GM12878 (cell line): ENCODE data around the gene SIK2. TPM values are rescaled to one million over a fixed set of nuclear protein-coding genes. Genes with fewer than 3 reads are reported as not detected.

Experiments
- polyA plus RNA-seq, 11 experiments: library from polyadenylated mRNA; depleted of rRNA in 4 of 11; unstranded in 6 of 11; stranded (reverse) in 5 of 11; fragments of >200 nt; fragmentation: Nextera tagmentation in 4 of 11; fragmentation: Illumina TruSeq in 1 of 11; extraction: Ambion mirVana in 4 of 11; extraction: Trizol in 1 of 11; gene quantifications; 1 replicate in 1 of 11; 2 replicates in 10 of 11; pipeline versions ENCODE4 v1.2.1 to v1.2.3, GENCODE V29; 2011 to 2016; ENCODE audit warnings: inconsistent platforms in 2 of 11, missing spikeins in 2 of 11, low read depth in 1 of 11
- total RNA-seq, 4 experiments: library from RNA; depleted of rRNA in 3 of 4; stranded (reverse); fragments of >200 nt in 3 of 4; fragmentation: Illumina TruSeq in 1 of 4; extraction: Trizol in 1 of 4; gene quantifications; 2 replicates each; pipeline versions ENCODE4 v1.2.1 to v1.2.3, GENCODE V29; 2013 to 2021

Gene SIK2
- total and polyA plus RNA-seq, 10 of the 15 experiments (the other 5 are each of a cell fraction or from before 2014, with no cell fraction given), result 0.97 to 14.2 (median 4.5) TPM

Other genes starting within 250 kb of the SIK2 start
- gene POU2AF1, start 223.2 kb upstream of the SIK2 start, total RNA-seq (2014; rRNA removed), result 28.7 and 31.2 TPM in 2 replicates
- 31.9 and 35.1 TPM in 2 replicates for gene POU2AF1, start 223.2 kb upstream of the SIK2 start, total RNA-seq (2014; rRNA removed; fragmentation: Illumina TruSeq; extraction: Trizol)
- gene POU2AF1, start 223.2 kb upstream of the SIK2 start, total RNA-seq (2021), result 165 and 169 TPM in 2 replicates
- gene POU2AF1, start 223.2 kb upstream of the SIK2 start, polyA plus RNA-seq (2011; rRNA removed), result 34.5 and 61.7 TPM in 2 replicates
- gene POU2AF1, start 223.2 kb upstream of the SIK2 start, polyA plus RNA-seq (2014; fragmentation: Illumina TruSeq; extraction: Trizol), result 97.7 and 107 TPM in 2 replicates
- 10 to 100 TPM; 13.1 to 92.7 TPM for gene POU2AF1, start 223.2 kb upstream of the SIK2 start, polyA plus RNA-seq (2014; fragmentation: Nextera tagmentation; extraction: Ambion mirVana)
- gene POU2AF1, start 223.2 kb upstream of the SIK2 start, polyA plus RNA-seq (2014; rRNA removed), result 93.5 and 128 TPM in 2 replicates
- 10 to 100 TPM; 71.3 to 79.7 TPM for gene POU2AF1, start 223.2 kb upstream of the SIK2 start, polyA plus RNA-seq (2016; fragmentation: Nextera tagmentation; extraction: Ambion mirVana)
- not detected in 2 replicates for gene BTG4, start 90.1 kb upstream of the SIK2 start, total RNA-seq (2014; rRNA removed)
- gene BTG4, start 90.1 kb upstream of the SIK2 start, total RNA-seq (2014; rRNA removed; fragmentation: Illumina TruSeq; extraction: Trizol), result not detected in 2 replicates
- gene BTG4, start 90.1 kb upstream of the SIK2 start, total RNA-seq (2021), result not detected in 2 replicates
- not detected in 2 replicates for gene BTG4, start 90.1 kb upstream of the SIK2 start, polyA plus RNA-seq (2011; rRNA removed)
- not detected in 2 replicates for gene BTG4, start 90.1 kb upstream of the SIK2 start, polyA plus RNA-seq (2014; fragmentation: Illumina TruSeq; extraction: Trizol)
- under 1 TPM in 1 of 2 experiments, not detected in 1; 0.14 TPM for gene BTG4, start 90.1 kb upstream of the SIK2 start, polyA plus RNA-seq (2014; fragmentation: Nextera tagmentation; extraction: Ambion mirVana)
- not detected in 2 replicates for gene BTG4, start 90.1 kb upstream of the SIK2 start, polyA plus RNA-seq (2014; rRNA removed)
- not detected for gene BTG4, start 90.1 kb upstream of the SIK2 start, polyA plus RNA-seq (2016; fragmentation: Nextera tagmentation; extraction: Ambion mirVana)
- gene HOATZ, start 87.7 kb upstream of the SIK2 start, total RNA-seq (2014; rRNA removed), result 0.28 TPM in 1 of 2 replicates, not detected in the other
- gene HOATZ, start 87.7 kb upstream of the SIK2 start, total RNA-seq (2014; rRNA removed; fragmentation: Illumina TruSeq; extraction: Trizol), result not detected in 2 replicates
- not detected in 2 replicates for gene HOATZ, start 87.7 kb upstream of the SIK2 start, total RNA-seq (2021)
- gene HOATZ, start 87.7 kb upstream of the SIK2 start, polyA plus RNA-seq (2011; rRNA removed), result not detected in 2 replicates
- not detected in 2 replicates for gene HOATZ, start 87.7 kb upstream of the SIK2 start, polyA plus RNA-seq (2014; fragmentation: Illumina TruSeq; extraction: Trizol)
- gene HOATZ, start 87.7 kb upstream of the SIK2 start, polyA plus RNA-seq (2014; fragmentation: Nextera tagmentation; extraction: Ambion mirVana), result not detected
- gene HOATZ, start 87.7 kb upstream of the SIK2 start, polyA plus RNA-seq (2014; rRNA removed), result not detected in 2 replicates
- not detected for gene HOATZ, start 87.7 kb upstream of the SIK2 start, polyA plus RNA-seq (2016; fragmentation: Nextera tagmentation; extraction: Ambion mirVana)
- not detected in 2 replicates for gene LAYN, start 61.7 kb upstream of the SIK2 start, total RNA-seq (2014; rRNA removed)
- gene LAYN, start 61.7 kb upstream of the SIK2 start, total RNA-seq (2014; rRNA removed; fragmentation: Illumina TruSeq; extraction: Trizol), result not detected in 2 replicates
- gene LAYN, start 61.7 kb upstream of the SIK2 start, total RNA-seq (2021), result 0.11 TPM in 1 of 2 replicates, not detected in the other
- gene LAYN, start 61.7 kb upstream of the SIK2 start, polyA plus RNA-seq (2011; rRNA removed), result 0.14 TPM in 1 of 2 replicates, not detected in the other
- gene LAYN, start 61.7 kb upstream of the SIK2 start, polyA plus RNA-seq (2014; fragmentation: Illumina TruSeq; extraction: Trizol), result 0.10 TPM in 1 of 2 replicates, not detected in the other
- gene LAYN, start 61.7 kb upstream of the SIK2 start, polyA plus RNA-seq (2014; fragmentation: Nextera tagmentation; extraction: Ambion mirVana), result not detected
- not detected in 2 replicates for gene LAYN, start 61.7 kb upstream of the SIK2 start, polyA plus RNA-seq (2014; rRNA removed)
- under 1 TPM in 1 of 2 experiments, not detected in 1; 0.06 TPM for gene LAYN, start 61.7 kb upstream of the SIK2 start, polyA plus RNA-seq (2016; fragmentation: Nextera tagmentation; extraction: Ambion mirVana)
- 33.9 and 39.5 TPM in 2 replicates for gene PPP2R1B, start 163.9 kb downstream of the SIK2 start, total RNA-seq (2014; rRNA removed)
- gene PPP2R1B, start 163.9 kb downstream of the SIK2 start, total RNA-seq (2014; rRNA removed; fragmentation: Illumina TruSeq; extraction: Trizol), result 27.6 and 27.8 TPM in 2 replicates
- gene PPP2R1B, start 163.9 kb downstream of the SIK2 start, total RNA-seq (2021), result 47.3 and 49.1 TPM in 2 replicates
- 45.1 and 45.9 TPM in 2 replicates for gene PPP2R1B, start 163.9 kb downstream of the SIK2 start, polyA plus RNA-seq (2011; rRNA removed)
- 34.4 and 36.1 TPM in 2 replicates for gene PPP2R1B, start 163.9 kb downstream of the SIK2 start, polyA plus RNA-seq (2014; fragmentation: Illumina TruSeq; extraction: Trizol)
- 10 to 100 TPM; 28.5 to 37.0 TPM for gene PPP2R1B, start 163.9 kb downstream of the SIK2 start, polyA plus RNA-seq (2014; fragmentation: Nextera tagmentation; extraction: Ambion mirVana)
- gene PPP2R1B, start 163.9 kb downstream of the SIK2 start, polyA plus RNA-seq (2014; rRNA removed), result 26.6 and 27.3 TPM in 2 replicates
- 10 to 100 TPM; 63.4 to 68.2 TPM for gene PPP2R1B, start 163.9 kb downstream of the SIK2 start, polyA plus RNA-seq (2016; fragmentation: Nextera tagmentation; extraction: Ambion mirVana)